Progenitor cell of endocrine pancreas (in vitro differentiated cells): ENCODE results near the gene SPTBN5. TPM values are rescaled to one million over a fixed set of nuclear protein-coding genes. Genes with fewer than 3 reads are reported as not detected.

Experiments used
- DNase-seq: peaks from one replicate; pipeline ENCODE4 v3.0.0; 2021; ENCODE audit warnings: low spot score; ENCODE audit not compliant: unreplicated experiment
- H3K27ac Mint-ChIP-seq: 2 replicates; pipeline ENCODE4 v1.8.0; 2021; ENCODE audit warnings: mild to moderate bottlenecking, moderate library complexity, mixed read lengths
- H3K27me3 Mint-ChIP-seq: 2 replicates; pipeline ENCODE4 v1.8.0; 2021; ENCODE audit warnings: mixed read lengths
- H3K36me3 Mint-ChIP-seq: 2 replicates; pipeline ENCODE4 v1.8.0; 2022; ENCODE audit warnings: mixed read lengths; ENCODE audit not compliant: insufficient read depth
- H3K4me1 Mint-ChIP-seq: 2 replicates; pipeline ENCODE4 v1.8.0; 2021; ENCODE audit warnings: low read depth, mixed read lengths
- H3K4me3 Mint-ChIP-seq: 2 replicates; pipeline ENCODE4 v1.8.0; 2021; ENCODE audit warnings: low read depth, mild to moderate bottlenecking, moderate library complexity, mixed read lengths
- H3K9me3 Mint-ChIP-seq: 2 replicates; pipeline ENCODE4 v1.8.0; 2021; ENCODE audit warnings: low read depth, mixed read lengths
- CTCF ChIP-seq: fragments of 200-600 bp; sonication (generic); IDR thresholded peaks from one replicate; pipeline ENCODE4 v1.5.0; 2021; ENCODE audit warnings: antibody characterized with exemption, mild to moderate bottlenecking; ENCODE audit not compliant: unreplicated experiment
- total RNA-seq: library from RNA; stranded (reverse); gene quantifications from 2 replicates; pipeline ENCODE4 v1.2.1, GENCODE V29; 2021

SPTBN5 gene
- total RNA-seq, 1 donor from 2014 or later = 7.9 TPM

GRCh38 chr15:41822957-41823356 lies 70.9 kb downstream of the SPTBN5 start:
- DNase-seq = no peak
- H3K27ac Mint-ChIP-seq = no peak overlapping the region
- peaks cover 13% of the 10 kb centered on the region for H3K36me3 Mint-ChIP-seq

DNA sequence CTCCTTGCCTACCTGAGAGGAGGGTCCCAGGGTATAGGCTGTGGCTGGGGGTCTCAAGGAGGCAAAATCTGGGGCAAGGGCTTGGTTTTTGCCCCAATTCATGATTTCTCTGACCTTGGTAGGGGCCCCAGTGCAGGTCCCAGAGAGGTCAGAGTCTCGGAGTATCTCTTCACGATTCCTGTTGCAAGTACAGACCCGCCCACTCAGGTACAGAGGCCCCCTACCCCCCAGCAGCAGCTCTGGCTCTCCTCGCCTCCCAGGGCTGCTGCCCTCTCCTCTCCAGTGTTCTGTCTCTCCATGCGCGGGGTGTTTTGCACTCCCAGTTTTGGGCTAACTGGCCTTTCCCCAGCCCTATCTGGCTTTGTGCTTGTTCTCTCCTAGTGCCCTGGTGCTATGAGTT lies 71.4 kb downstream of the SPTBN5 start:
- Mint-ChIP-seq H3K4me1 (no peaks in the 10 kb centered on the region), H3K36me3 (peaks cover 14% of the 10 kb centered on the region), H3K27me3 (peaks cover 7% of the 10 kb centered on the region), H3K4me3 (no peak overlapping the region), H3K27ac (no peak overlapping the region), H3K9me3 (no peaks in the 10 kb centered on the region)
- no peak for TF ChIP-seq CTCF
- DNase-seq = no peak

More at GRCh38 chr15:41822957-41823356, 70.9 kb downstream of the SPTBN5 start:
- Mint-ChIP-seq H3K4me1 (peaks cover 1% of the 10 kb centered on the region), H3K9me3 (no peaks in the 10 kb centered on the region), H3K27me3 (peaks cover 7% of the 10 kb centered on the region), H3K4me3 (no peak overlapping the region)
- TF ChIP-seq CTCF = no peak

GRCh38 chr15:41821831-41822230 lies 72.0 kb downstream of the SPTBN5 start:
- no peak for TF ChIP-seq CTCF
- Mint-ChIP-seq H3K4me1 (no peaks in the 10 kb centered on the region), H3K27me3 (peaks cover 7% of the 10 kb centered on the region), H3K4me3 (no peak overlapping the region), H3K36me3 (peaks cover 18% of the 10 kb centered on the region), H3K27ac (no peak overlapping the region), H3K9me3 (no peaks in the 10 kb centered on the region)
- DNase-seq = no peak

DNA sequence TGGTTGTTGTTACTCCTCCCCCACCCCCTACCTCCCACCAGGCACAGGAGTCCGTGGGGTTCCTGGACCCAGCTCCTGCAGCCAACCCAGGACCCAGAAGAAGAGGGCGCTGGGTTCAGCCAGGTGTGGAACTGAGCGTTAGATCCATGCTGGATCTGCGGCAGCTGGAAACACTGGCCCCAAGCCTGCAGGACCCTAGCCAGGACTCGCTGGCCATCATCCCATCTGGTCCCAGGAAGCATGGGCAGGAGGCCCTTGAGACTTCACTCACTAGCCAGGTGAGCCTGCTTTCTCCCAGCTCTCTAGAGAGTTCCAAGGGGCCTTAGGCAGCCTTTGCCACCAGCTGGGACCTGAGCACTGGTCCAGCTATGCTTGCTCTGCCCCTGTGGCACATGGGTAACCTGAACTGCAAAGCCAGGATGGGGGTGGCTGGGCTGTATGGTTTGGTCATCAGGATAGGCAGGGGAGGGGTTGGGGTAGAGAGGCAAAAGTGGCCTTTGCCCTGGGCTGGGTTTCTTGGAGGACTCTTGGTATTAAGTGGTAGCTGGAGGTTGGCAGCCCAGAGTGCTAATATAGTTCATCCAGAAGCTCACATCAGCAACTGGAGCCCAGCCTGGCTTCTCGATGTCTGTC lies 72.9 kb downstream of the SPTBN5 start:
- TF ChIP-seq CTCF = no peak
- Mint-ChIP-seq H3K36me3 (peaks cover 18% of the 10 kb centered on the region), H3K27ac (no peak overlapping the region), H3K27me3 (no peaks in the 10 kb centered on the region), H3K4me3 (no peak overlapping the region), H3K9me3 (no peaks in the 10 kb centered on the region), H3K4me1 (no peaks in the 10 kb centered on the region)
- no peak for DNase-seq

- DNase-seq = no peak
- Mint-ChIP-seq H3K4me1 (no peaks in the 10 kb centered on the region), H3K27me3 (no peaks in the 10 kb centered on the region), H3K9me3 (no peaks in the 10 kb centered on the region), H3K27ac (no peak overlapping the region), H3K36me3 (peaks cover 18% of the 10 kb centered on the region), H3K4me3 (no peak overlapping the region)
- no peak for TF ChIP-seq CTCF
Measured at GRCh38 chr15:41819455-41820050, 74.3 kb downstream of the SPTBN5 start.
